CD14-positive monocyte (primary cell): ENCODE results near the gene AHCY. TPM values are rescaled to one million over a fixed set of nuclear protein-coding genes. Genes with fewer than 3 reads are reported as not detected.

Experiments used
- DNase-seq, 3 donors: peaks; one replicate each; pipeline ENCODE4 v3.0.0-alpha.2; 2011 to 2022
- H2AFZ ChIP-seq: 2 replicates; pipeline ENCODE4 v1.6.0; 2012; ENCODE audit warnings: mild to moderate bottlenecking, low read depth, low read length, inconsistent platforms; ENCODE audit not compliant: insufficient read depth, poor library complexity, severe bottlenecking
- H3K27ac ChIP-seq, 2 donors: 1 replicate in 1 of 2; 2 replicates in 1 of 2; pipeline ENCODE4 v1.5.1; 2012 to 2013; ENCODE audit warnings: low read length in 2 of 2, control low read depth in 1 of 2, inconsistent platforms in 1 of 2, low read depth in 1 of 2, mild to moderate bottlenecking in 1 of 2
- H3K27me3 ChIP-seq, 2 donors: one replicate each; pipeline versions ENCODE4 v1.6.0 to v1.6.1; 2011 to 2013; ENCODE audit warnings: low read length in 2 of 2; ENCODE audit not compliant: control insufficient read depth in 2 of 2, insufficient read depth in 2 of 2
- H3K36me3 ChIP-seq, 2 donors: replicated peaks in 1 of 2; 1 replicate in 1 of 2; 2 replicates in 1 of 2; pipeline versions ENCODE4 v1.5.1 to v1.6.1; 2012 to 2013; ENCODE audit warnings: low read length in 2 of 2, control low read depth in 1 of 2, inconsistent platforms in 1 of 2, mild to moderate bottlenecking in 1 of 2; ENCODE audit not compliant: insufficient read depth in 2 of 2, control insufficient read depth in 1 of 2
- H3K4me1 ChIP-seq, 2 donors: 1 replicate in 1 of 2; 2 replicates in 1 of 2; pipeline versions ENCODE4 v1.5.1 to v1.6.1; 2012 to 2013; ENCODE audit warnings: low read length in 2 of 2, control low read depth in 1 of 2, inconsistent platforms in 1 of 2, mild to moderate bottlenecking in 1 of 2, moderate library complexity in 1 of 2; ENCODE audit not compliant: insufficient read depth in 2 of 2, control insufficient read depth in 1 of 2
- H3K4me2 ChIP-seq: replicated peaks from 2 replicates; pipeline ENCODE3; 2012; ENCODE audit warnings: low read length, moderate library complexity, mild to moderate bottlenecking; ENCODE audit not compliant: poor library complexity, severe bottlenecking; ENCODE audit errors: extremely low read depth
- H3K4me3 ChIP-seq, 3 experiments: fragments of 200-600 bp in 1 of 3; sonication (generic) in 1 of 3; replicated peaks in 1 of 3; 1 replicate in 2 of 3; 2 replicates in 1 of 3; pipeline ENCODE4 v1.5.1; 2011 to 2013; ENCODE audit warnings: low read length in 3 of 3, mild to moderate bottlenecking in 3 of 3, control low read depth in 2 of 3, low read depth in 2 of 3, inconsistent platforms in 1 of 3, moderate library complexity in 1 of 3
- H3K79me2 ChIP-seq: 2 replicates; pipeline ENCODE4 v1.6.0; 2012; ENCODE audit warnings: mild to moderate bottlenecking, control low read depth, inconsistent platforms, low read length, moderate library complexity; ENCODE audit not compliant: insufficient read depth
- H3K9ac ChIP-seq: 2 replicates; pipeline ENCODE4 v1.6.0; 2017; ENCODE audit warnings: low read length, mild to moderate bottlenecking; ENCODE audit not compliant: insufficient read depth, poor library complexity, severe bottlenecking
- H3K9me3 ChIP-seq, 2 donors: replicated peaks in 1 of 2; 1 replicate in 1 of 2; 2 replicates in 1 of 2; pipeline versions ENCODE4 v1.5.1 to v1.6.1; 2012 to 2013; ENCODE audit warnings: low read length in 2 of 2, control low read depth in 1 of 2; ENCODE audit not compliant: control insufficient read depth in 1 of 2, insufficient read depth in 1 of 2
- H4K20me1 ChIP-seq: 2 replicates; pipeline ENCODE4 v1.6.0; 2012; ENCODE audit warnings: mild to moderate bottlenecking, low read length, control low read depth, moderate library complexity; ENCODE audit not compliant: insufficient read depth
- H3K27ac Mint-ChIP-seq, 7 donors: one replicate each; pipeline ENCODE4 v1.8.0; 2020; ENCODE audit warnings: mild to moderate bottlenecking in 7 of 7, mixed read lengths in 7 of 7, moderate library complexity in 6 of 7, inconsistent platforms in 2 of 7
- H3K27me3 Mint-ChIP-seq, 3 donors: one replicate each; pipeline ENCODE4 v1.8.0; 2021 to 2022; ENCODE audit warnings: low read depth in 3 of 3, mild to moderate bottlenecking in 3 of 3, mixed read lengths in 3 of 3, moderate library complexity in 3 of 3, inconsistent platforms in 1 of 3
- H3K36me3 Mint-ChIP-seq, 2 donors: one replicate each; pipeline ENCODE4 v1.8.0; 2020; ENCODE audit warnings: mixed read lengths in 2 of 2, inconsistent platforms in 1 of 2, mild to moderate bottlenecking in 1 of 2
- H3K4me1 Mint-ChIP-seq: one replicate; pipeline ENCODE4 v1.8.0; 2020; ENCODE audit warnings: mild to moderate bottlenecking, mixed read lengths
- H3K4me3 Mint-ChIP-seq, 2 donors: one replicate each; pipeline ENCODE4 v1.8.0; 2020; ENCODE audit warnings: mild to moderate bottlenecking in 2 of 2, mixed read lengths in 2 of 2, moderate library complexity in 1 of 2
- H3K9me3 Mint-ChIP-seq, 7 donors: one replicate each; pipeline ENCODE4 v1.8.0; 2020 to 2022; ENCODE audit warnings: mixed read lengths in 7 of 7, mild to moderate bottlenecking in 6 of 7, moderate library complexity in 6 of 7, inconsistent platforms in 2 of 7
- CTCF ChIP-seq: fragments of 200-600 bp; IDR thresholded peaks from one replicate; pipeline ENCODE4 v1.8.0; 2022; ENCODE audit warnings: antibody characterized with exemption, mild to moderate bottlenecking
- WGBS: methylation state at CpG from one replicate; pipeline ENCODE4 v1.1.5; 2013; ENCODE audit warnings: missing lambda C conversion rate; ENCODE audit not compliant: insufficient coverage; 5-methylcytosine and 5-hydroxymethylcytosine counted together
- intact Hi-C, 2 donors: fragments of 100-400 bp; cut with micrococcal nuclease; formaldehyde crosslinking; loops; one replicate each; pipeline versions ENCODE4 v1.15.0 to v1.15.1; 2023
- polyA plus RNA-seq, 3 donors: library from polyadenylated mRNA; depleted of rRNA in 1 of 3; unstranded in 2 of 3; stranded (reverse) in 1 of 3; fragments of 300-500 nt in 2 of 3; fragments of >200 nt in 1 of 3; fragmentation: Illumina TruSeq in 2 of 3; gene quantifications; 1 replicate in 2 of 3; 2 replicates in 1 of 3; pipeline ENCODE4 v1.2.3, GENCODE V29; 2012 to 2021

The AHCY gene
- polyA plus RNA-seq, 3 donors, result 35.7 to 42.7 (median 41.1) TPM

- Histone ChIP-seq H3K79me2 (no peaks in the 10 kb centered on the region), H3K4me3 (no peak within 1 kb of the TSS), H3K27ac (no peak within 1 kb of the TSS), H3K9ac (no peak within 1 kb of the TSS), H3K4me2 (no peak within 1 kb of the TSS), H4K20me1 (no peaks in the 10 kb centered on the region), H3K36me3 (no peaks in the 10 kb centered on the region), H3K4me1 (peaks cover 0 to 3% of the 10 kb centered on the region in 2 donors), H2AFZ (no peak within 1 kb of the TSS), H3K27me3 (no peaks in the 10 kb centered on the region), H3K9me3 (peaks cover 0 to 2% of the 10 kb centered on the region in 2 donors)
- WGBS, result 85% methylated on average over 5 of the region's 9 CpGs
- DNase-seq, result no peak
- intact Hi-C loops, result no loop called here
- peaks cover 12 to 20% (median 14%) of the 10 kb centered on the region in 7 donors for H3K9me3 Mint-ChIP-seq
- no peak within 1 kb of the TSS for H3K27ac Mint-ChIP-seq
- H3K4me1 Mint-ChIP-seq, result peaks cover 4% of the 10 kb centered on the region
- no peak for TF ChIP-seq CTCF
- peaks cover 0 to 1% of the 10 kb centered on the region in 2 donors for H3K36me3 Mint-ChIP-seq
- H3K4me3 Mint-ChIP-seq, result no peak within 1 kb of the TSS
- H3K27me3 Mint-ChIP-seq, result peaks cover 3 to 7% (median 4%) of the 10 kb centered on the region in 3 donors
Measured at GRCh38 chr20:34240693-34241615, 62.2 kb downstream of the AHCY start, which contains the start of gene ASIP. ASIP (plus strand) TSS chr20:34241423; CDS start chr20:34260375, 18,952 bp downstream.

- no peak overlapping the region for H3K9ac ChIP-seq
- H3K4me1 ChIP-seq, result peaks cover 0 to 3% of the 10 kb centered on the region in 2 donors
- no peak for TF ChIP-seq CTCF
- no peaks in the 10 kb centered on the region for H4K20me1 ChIP-seq
- Mint-ChIP-seq H3K36me3 (peaks cover 0 to 1% of the 10 kb centered on the region in 2 donors), H3K4me3 (no peak overlapping the region), H3K4me1 (peaks cover 4% of the 10 kb centered on the region), H3K27me3 (peaks cover 4 to 7% (median 6%) of the 10 kb centered on the region in 3 donors), H3K9me3 (peaks cover 13 to 25% (median 19%) of the 10 kb centered on the region in 7 donors), H3K27ac (no peak overlapping the region)
- no peaks in the 10 kb centered on the region for H3K36me3 ChIP-seq
- H3K4me3 ChIP-seq, result no peak overlapping the region
- H3K27me3 ChIP-seq, result no peaks in the 10 kb centered on the region
- no peak overlapping the region for H2AFZ ChIP-seq
- H3K4me2 ChIP-seq, result no peak overlapping the region
- peaks cover 0 to 3% of the 10 kb centered on the region in 2 donors for H3K9me3 ChIP-seq
- WGBS, result no CpG with 5 or more reads among the region's 1 CpG
- no peak for DNase-seq
- H3K27ac ChIP-seq, result no peak overlapping the region
- H3K79me2 ChIP-seq, result no peaks in the 10 kb centered on the region
- intact Hi-C loops, result no loop called here
Measured at GRCh38 chr20:34240121-34240520, 63.0 kb downstream of the AHCY start.
